Activated CD8-positive, alpha-beta T cell treated with anti-CD3 and anti-CD28 coated beads for 36 hours (primary cell): ENCODE results near the gene CDC14B. TPM values are rescaled to one million over a fixed set of nuclear protein-coding genes. Genes with fewer than 3 reads are reported as not detected.
"Not testable (repeated sequence)": the region's sequence is repeated elsewhere in the genome, so short reads cannot be mapped to it uniquely, and the experiment has no call there.

Source experiments
- ATAC-seq: fragments of 200-7000 bp; cut with Tn5 transposase; one replicate; pipeline ENCODE4 v1.10.0; 2021; ENCODE audit warnings: mild to moderate bottlenecking, moderate library complexity
- CTCF ChIA-PET: fragments of 350-600 bp; sonication (Branson Sonifier 250); formaldehyde crosslinking; loops from one replicate; lab custom pipeline; 2021; ENCODE audit warnings: antibody characterized with exemption; lab: Charles Lee
- POLR2A ChIA-PET: fragments of 350-600 bp; sonication (Branson Sonifier 250); formaldehyde crosslinking; loops from one replicate; lab custom pipeline; 2021; ENCODE audit warnings: antibody characterized with exemption; lab: Charles Lee
- DNase-seq: peaks from one replicate; pipeline ENCODE4 v3.0.0-alpha.2; 2020
- H3K27ac Mint-ChIP-seq: one replicate; pipeline ENCODE4 v1.8.0; 2021; ENCODE audit warnings: mild to moderate bottlenecking, mixed read lengths
- H3K27me3 Mint-ChIP-seq: one replicate; pipeline ENCODE4 v1.8.0; 2021; ENCODE audit warnings: mixed read lengths
- H3K36me3 Mint-ChIP-seq: one replicate; pipeline ENCODE4 v1.8.0; 2021; ENCODE audit warnings: low read depth, mixed read lengths
- H3K4me1 Mint-ChIP-seq: one replicate; pipeline ENCODE4 v1.8.0; 2021; ENCODE audit warnings: low read depth, mixed read lengths
- H3K4me3 Mint-ChIP-seq: one replicate; pipeline ENCODE4 v1.8.0; 2021; ENCODE audit warnings: mild to moderate bottlenecking, moderate library complexity, mixed read lengths
- H3K9me3 Mint-ChIP-seq: one replicate; pipeline ENCODE4 v1.8.0; 2021; ENCODE audit warnings: mixed read lengths
- intact Hi-C: fragments of 100-400 bp; cut with micrococcal nuclease; formaldehyde crosslinking; loops from one replicate; pipeline ENCODE4 v1.10.0; 2022
- total RNA-seq, 2 experiments: library from RNA; stranded (reverse); gene quantifications; one replicate each; pipeline ENCODE4 v1.2.3, GENCODE V29; 2021
- TF ChIP-seq, protein P1 (sequence below): fragments of 200-600 bp; IDR thresholded peaks from one replicate; pipeline ENCODE4 v1.8.0; 2022; ENCODE audit warnings: antibody characterized with exemption, mild to moderate bottlenecking

Gene CDC14B
- total RNA-seq, 2 experiments from 2014 or later: 0.27 to 0.54 TPM

DNA sequence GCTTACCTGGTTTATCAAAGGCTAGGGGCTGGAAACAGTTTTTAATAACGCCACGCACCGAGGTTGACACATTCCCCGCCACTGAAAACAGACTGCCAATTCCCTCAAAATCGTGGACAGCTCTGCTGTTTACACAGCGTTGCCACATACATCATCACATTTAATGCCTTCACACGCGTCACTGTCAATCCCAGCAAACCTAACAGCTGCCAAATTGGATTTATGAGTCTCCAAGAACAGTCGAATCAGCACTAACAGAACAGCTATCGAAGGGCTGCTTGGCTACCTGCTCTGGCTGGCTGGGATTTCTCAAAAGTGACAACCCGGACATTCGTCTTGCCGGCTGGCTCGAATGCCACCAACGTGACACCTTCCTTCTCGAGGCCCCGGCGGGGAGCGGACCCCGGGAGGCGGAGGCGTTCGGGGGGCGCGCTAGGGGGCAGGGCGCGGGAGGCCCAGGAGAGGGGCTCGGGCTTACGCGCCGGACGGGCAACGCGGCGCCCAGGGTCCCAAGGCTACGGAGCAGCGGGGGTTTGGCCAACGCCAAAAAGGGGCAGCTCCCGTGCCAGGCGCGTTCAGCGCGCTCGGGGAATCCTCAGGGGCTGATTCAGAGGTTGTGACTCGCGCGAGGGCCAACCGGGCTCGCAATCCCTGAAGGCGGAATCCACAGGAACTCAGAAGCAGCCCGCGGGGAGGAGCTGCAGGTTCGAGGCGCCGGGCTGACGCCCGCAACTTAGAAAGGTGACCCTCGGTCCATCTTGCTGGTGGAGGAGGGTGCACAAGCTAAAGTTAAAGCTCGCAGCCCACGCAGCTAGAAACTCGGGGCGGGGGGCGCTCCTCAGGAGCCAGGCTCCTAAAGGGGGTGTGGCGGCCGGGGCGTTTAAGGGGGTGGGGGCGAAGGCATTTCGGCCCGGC lies 1.2 kb downstream of the CDC14B start:
- CTCF ChIA-PET: interaction anchor here (0.9 kb wide), 1 partner anchor 36 kb away, joined by 3 read pairs; no protein-coding TSS in a partner anchor
- POLR2A ChIA-PET: interaction anchor here (1.3 kb wide), 1 partner anchor 23 kb away, joined by 5 read pairs; no protein-coding TSS in a partner anchor
- Mint-ChIP-seq H3K27me3 (peaks cover 49% of the 10 kb centered on the region), H3K9me3 (no peaks in the 10 kb centered on the region), H3K4me3 (peak overlapping the region; percentile 59), H3K36me3 (no peaks in the 10 kb centered on the region), H3K27ac (no peak overlapping the region), H3K4me1 (peaks cover 11% of the 10 kb centered on the region)
- TF ChIP-seq, protein P1, sequence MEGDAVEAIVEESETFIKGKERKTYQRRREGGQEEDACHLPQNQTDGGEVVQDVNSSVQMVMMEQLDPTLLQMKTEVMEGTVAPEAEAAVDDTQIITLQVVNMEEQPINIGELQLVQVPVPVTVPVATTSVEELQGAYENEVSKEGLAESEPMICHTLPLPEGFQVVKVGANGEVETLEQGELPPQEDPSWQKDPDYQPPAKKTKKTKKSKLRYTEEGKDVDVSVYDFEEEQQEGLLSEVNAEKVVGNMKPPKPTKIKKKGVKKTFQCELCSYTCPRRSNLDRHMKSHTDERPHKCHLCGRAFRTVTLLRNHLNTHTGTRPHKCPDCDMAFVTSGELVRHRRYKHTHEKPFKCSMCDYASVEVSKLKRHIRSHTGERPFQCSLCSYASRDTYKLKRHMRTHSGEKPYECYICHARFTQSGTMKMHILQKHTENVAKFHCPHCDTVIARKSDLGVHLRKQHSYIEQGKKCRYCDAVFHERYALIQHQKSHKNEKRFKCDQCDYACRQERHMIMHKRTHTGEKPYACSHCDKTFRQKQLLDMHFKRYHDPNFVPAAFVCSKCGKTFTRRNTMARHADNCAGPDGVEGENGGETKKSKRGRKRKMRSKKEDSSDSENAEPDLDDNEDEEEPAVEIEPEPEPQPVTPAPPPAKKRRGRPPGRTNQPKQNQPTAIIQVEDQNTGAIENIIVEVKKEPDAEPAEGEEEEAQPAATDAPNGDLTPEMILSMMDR: no peak
- DNase-seq (peak; percentile 23), ATAC-seq (no peak)
- intact Hi-C loops: no loop called here

DNA sequence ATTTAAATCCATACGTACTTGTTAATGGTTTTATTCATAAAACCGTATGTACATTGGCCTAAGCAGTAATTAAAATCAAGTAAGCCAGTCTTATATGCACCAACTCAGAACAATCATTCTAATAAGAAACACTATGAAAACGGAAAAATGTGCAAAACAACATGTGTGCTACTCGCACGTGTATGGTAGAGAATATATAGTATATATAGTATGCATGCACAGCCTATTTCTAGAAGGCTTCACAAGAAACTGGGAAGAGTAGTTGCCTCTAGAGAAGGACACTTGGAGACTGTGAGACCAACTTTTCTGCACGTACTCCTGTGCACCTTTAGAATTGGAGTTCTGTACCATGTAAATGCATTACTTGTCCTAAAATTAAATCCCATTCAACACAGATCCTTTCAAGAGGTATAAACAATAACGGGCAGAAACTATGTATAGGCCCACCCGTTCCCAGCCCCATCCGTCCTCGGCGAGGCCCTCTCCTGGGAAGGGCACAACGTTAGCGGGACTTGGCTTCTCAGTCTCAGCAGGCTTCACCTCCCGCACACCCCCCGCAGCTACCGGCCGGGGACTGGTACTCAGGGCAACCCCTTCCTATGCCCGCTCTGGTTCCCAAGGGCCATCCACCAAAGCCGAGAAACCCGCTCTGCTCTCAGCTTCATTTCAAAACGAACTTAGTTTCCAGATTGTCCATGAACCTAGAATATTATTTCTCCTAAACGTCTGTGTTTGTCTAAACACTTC lies 2.0 kb downstream of the CDC14B start:
- H3K4me1 Mint-ChIP-seq: peaks cover 11% of the 10 kb centered on the region
- H3K9me3 Mint-ChIP-seq: no peaks in the 10 kb centered on the region
- ATAC-seq: no peak
- no peak overlapping the region for H3K27ac Mint-ChIP-seq
- H3K27me3 Mint-ChIP-seq: peaks cover 56% of the 10 kb centered on the region
- intact Hi-C loops: no loop called here
- ChIA-PET POLR2A (no interaction called here), CTCF (no interaction called here)
- no peak for DNase-seq
- peak overlapping the region; percentile 48 for H3K4me3 Mint-ChIP-seq
- H3K36me3 Mint-ChIP-seq: no peaks in the 10 kb centered on the region
- TF ChIP-seq, protein P1: no peak

DNA sequence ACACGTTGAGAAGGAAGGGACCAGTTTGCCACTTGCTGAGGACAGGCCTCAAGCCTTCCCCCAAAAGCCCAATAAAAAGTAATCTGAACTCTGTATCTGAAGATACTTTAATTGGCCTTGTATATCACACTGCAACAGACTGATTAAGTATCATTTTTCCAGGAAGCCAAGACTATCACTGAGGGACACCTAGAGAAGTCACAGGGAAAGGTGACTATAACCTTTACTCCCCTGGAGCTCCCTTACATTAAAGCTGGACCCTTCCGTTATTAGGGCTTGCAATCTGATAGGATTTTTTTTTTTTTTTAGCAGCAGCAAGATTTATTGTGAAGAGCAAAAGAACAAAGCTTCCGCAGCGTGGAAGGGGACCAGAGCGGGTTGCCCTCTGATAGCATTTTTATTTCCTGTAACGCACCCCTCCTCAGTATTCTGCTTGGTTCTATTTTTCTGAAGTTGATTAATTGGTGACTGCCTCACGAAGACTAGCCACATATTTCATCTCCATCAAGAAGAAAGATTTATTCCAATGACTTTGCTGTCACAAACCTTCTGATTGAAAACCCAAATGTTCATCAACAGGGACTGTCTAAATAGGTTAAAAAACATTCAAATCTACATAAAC lies 2.7 kb downstream of the CDC14B start:
- Mint-ChIP-seq H3K36me3 (no peaks in the 10 kb centered on the region), H3K27ac (no peak overlapping the region), H3K4me3 (no peak overlapping the region), H3K27me3 (peaks cover 63% of the 10 kb centered on the region), H3K9me3 (no peaks in the 10 kb centered on the region), H3K4me1 (peaks cover 11% of the 10 kb centered on the region)
- ChIA-PET CTCF (no interaction called here), POLR2A (no interaction called here)
- TF ChIP-seq, protein P1: no peak
- intact Hi-C loops: no loop called here
- DNase-seq (no peak), ATAC-seq (no peak)

DNA sequence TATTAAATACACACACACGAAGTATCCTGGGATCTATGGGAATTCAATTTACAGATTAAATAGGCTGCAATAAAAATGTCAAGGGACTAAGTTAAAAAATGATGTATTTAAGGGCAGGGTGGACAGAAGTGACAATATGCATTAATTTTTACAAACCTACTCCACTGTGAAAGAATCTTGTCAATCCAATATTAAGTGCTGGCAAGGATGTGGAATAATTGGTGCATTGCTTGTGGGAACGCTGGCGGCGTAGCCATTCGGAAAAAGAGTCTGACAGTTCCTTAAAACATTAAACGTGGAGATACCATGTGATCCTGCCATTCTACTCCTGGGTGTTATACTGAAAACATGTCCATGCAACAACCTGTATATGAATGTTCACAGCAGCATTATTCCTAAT lies 4.2 kb downstream of the CDC14B start:
- CTCF ChIA-PET: no interaction called here
- POLR2A ChIA-PET: no interaction called here
- intact Hi-C loops: no loop called here
- H3K36me3 Mint-ChIP-seq: no peaks in the 10 kb centered on the region
- no peak overlapping the region for H3K27ac Mint-ChIP-seq
- ATAC-seq (no peak), DNase-seq (no peak)
- H3K4me3 Mint-ChIP-seq: no peak overlapping the region
- H3K27me3 Mint-ChIP-seq: peaks cover 60% of the 10 kb centered on the region
- TF ChIP-seq, protein P1: no peak
- no peaks in the 10 kb centered on the region for H3K9me3 Mint-ChIP-seq
- peaks cover 8% of the 10 kb centered on the region for H3K4me1 Mint-ChIP-seq

DNA sequence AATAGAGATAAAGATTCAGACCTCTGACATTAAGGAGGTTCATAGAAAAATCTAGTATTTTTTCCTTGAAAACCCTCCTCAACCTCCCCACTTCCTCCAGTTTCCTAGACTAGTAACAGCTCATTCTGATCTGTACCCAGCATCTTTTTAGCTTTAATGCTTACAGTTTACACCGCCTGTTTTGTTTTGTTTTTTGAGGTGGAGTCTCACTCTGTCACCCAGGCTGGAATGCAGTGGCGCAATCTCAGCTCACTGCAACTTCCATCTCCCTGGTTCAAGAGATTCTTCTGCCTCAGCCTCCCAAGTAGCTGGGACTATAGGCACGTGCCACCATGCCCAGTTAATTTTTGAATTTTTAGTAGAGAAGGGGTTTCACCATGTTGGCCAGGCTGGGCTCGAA lies 5.0 kb downstream of the CDC14B start:
- H3K27ac Mint-ChIP-seq, ATAC-seq, H3K36me3 Mint-ChIP-seq, intact Hi-C loops, CTCF ChIA-PET, H3K9me3 Mint-ChIP-seq, H3K4me3 Mint-ChIP-seq, DNase-seq, POLR2A ChIA-PET, H3K4me1 Mint-ChIP-seq: not testable (repeated sequence)
- peaks cover 56% of the 10 kb centered on the region for H3K27me3 Mint-ChIP-seq
